Stimulated activated CD8-positive, alpha-beta memory T cell treated with anti-CD3 and anti-CD28 coated beads, Interleukin-4, amount 100 ng/mL, for 1 hour (primary cell): Measurements from ENCODE around the gene METTL6.
"Not testable (repeated sequence)": the region's sequence is repeated elsewhere in the genome, so short reads cannot be mapped to it uniquely, and the experiment has no call there.

Experiments
- DNase-seq, 2 donors: peaks; one replicate each; pipeline ENCODE4 v3.0.0-alpha.2; 2020; ENCODE audit warnings: low read depth in 2 of 2, low spot score in 1 of 2

Gene METTL6

DNA sequence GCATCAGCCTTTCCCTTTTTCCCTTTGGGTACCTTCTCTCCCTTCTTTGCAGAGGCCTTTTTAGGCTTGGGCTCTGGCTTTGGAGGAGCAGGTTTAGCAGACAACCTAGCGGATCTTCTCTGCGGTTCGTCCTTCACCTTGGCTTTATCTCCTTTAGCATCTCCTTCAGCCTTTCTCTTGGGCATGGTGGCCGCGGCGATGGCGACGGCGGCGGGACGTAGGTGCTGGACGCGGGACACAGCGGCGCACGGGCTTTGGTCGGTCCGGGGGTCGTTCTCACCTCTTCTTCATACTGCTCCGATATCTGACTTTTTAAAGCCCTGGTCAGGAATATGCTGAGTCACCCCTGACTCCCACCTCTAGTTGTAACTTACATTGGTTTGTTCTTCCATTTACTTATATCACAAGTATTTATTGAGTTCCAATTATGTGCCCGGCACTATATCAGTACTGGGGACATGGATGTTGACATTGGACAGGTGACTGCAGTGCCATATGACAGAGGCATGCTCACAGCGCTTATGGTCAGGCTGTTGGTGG lies 51.8 kb downstream of the METTL6 start:
- no peak for DNase-seq

- DNase-seq: no peak
Observed at GRCh38 chr3:15372918-15373317, 54.4 kb downstream of the METTL6 start.

- DNase-seq: no peak
Observed at GRCh38 chr3:15368561-15369135, 58.7 kb downstream of the METTL6 start.

DNA sequence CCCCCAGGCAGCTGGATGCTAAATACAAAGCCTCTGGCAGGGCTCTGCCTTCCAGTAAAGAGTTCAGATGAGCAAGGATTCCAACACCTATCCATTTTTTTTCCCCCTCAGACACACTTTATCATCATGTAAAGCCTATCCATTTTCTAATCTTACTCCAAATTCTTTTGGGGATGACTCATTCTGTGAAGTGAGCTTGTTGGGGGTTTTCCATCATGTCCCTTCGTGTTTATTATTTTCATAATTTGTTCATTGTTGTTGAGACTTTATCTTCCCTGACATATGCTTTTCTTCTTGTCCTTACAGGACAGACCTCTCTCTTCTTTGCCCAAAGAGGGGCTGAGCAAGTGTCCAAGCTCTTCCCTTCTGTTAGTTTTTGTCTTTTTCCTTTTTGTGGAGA lies 60.3 kb downstream of the METTL6 start:
- no peak for DNase-seq

- DNase-seq: not testable (repeated sequence)
Observed at GRCh38 chr3:15364078-15364477, 63.3 kb downstream of the METTL6 start.

DNA sequence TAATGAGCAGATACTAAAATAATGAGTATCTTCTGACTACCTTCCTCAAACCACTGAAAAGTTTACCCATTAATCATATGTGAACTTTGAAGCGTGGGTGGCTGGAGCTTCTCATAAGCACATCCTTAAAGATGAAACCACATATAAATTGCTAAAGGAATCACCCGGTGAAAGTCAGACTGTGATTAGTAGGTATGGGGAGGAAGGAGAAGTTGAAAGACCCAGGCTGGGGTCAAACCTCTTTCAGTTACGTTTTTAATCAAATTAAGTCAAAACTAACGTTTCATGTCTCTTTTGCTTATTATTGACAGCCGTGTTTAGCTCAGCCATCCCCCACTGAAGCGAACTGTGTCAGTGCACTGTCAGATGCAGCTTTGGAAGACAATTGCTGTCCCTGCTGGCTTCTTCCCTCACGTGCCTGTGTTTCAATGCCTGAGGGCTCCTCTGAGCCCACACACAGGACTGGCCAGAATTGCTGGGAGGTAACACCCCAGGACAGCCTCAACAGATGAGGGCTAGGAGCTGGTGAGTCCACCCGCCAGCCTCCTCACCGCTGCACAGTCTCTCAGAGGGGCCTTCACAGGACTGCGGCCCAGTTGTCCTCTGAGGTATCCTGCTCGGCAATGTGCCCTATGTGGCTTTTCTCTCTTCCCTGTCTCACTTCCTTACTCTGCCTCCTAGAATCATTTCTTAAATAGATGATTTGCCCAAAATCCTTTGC lies 65.7 kb downstream of the METTL6 start:
- DNase-seq: no peak

DNA sequence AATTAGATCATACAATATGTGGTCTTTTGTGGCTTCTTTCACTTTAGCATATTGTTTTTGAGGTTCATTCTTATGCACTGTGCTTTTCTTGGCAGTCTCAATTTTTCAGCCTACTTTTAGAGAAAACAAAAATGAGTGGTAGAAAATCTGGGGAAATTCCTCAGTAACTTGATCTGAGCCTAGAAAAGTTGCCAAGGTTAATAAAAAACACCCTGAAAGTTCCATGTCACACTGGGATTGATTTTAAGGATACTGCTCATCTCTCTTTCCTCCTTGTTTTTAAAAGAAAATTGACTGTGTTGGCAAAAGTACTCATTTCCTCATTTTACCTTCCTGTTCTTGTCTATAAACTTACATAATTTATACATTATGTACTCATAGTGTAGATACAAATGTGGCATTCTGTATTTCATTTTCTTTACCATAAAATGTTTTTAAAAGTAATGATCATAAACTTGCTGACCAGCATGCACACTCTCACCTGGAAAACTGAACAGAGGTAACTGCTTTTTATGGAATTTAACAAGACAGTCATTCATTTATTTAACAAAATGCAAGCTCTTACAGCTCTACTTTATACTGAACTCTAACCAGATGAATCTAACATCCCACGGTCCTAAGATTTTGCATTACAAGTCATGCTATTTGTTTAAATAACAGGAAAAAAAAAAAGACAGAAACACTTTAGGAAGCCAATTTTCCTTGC lies 66.4 kb downstream of the METTL6 start:
- no peak for DNase-seq
